ELF-1 (cell line): ENCODE measurements around the gene FAM3B.

Experiments
- DNase-seq: peaks from one replicate; pipeline ENCODE4 v3.0.0-alpha.2; 2016; ENCODE audit warnings: low read depth, low spot score

FAM3B gene

DNA sequence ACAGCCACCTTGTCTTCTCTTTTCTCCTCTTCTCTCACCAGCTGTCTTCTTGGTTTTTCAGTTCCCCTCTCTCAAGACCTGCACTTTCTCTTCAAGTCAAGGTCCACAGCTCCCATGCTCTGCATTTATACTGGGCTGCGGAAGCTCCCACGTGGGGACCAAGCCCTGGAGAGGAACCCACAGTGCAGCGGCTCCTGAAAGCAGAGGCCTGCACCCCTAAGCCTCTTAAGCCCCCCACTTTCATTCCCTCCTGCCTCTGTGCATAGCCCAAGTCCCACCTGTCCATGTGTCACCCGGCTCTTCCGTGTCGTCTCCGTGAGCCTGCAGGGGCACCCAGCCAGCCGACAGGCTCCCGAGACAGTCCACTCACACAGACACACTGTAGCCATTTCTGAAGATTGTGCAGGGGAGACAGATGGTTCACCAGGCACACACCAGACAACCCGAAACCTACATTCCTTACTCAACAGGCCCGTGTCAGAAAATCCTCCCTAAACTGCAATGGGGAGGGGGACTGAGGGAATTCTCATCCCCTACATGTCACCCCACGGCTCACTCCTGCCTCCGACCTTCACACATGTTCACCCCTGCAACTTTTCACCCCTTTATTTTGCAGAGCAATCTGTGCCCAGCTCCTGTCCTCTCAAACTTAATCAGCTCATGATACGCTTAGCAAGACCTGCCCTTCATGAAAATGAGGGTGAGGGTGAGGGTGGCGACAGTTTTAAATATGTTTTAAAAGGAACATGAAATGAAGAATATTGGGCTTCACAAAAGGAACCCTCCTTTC lies 51.5 kb downstream of the FAM3B start:
- no peak for DNase-seq

- no peak for DNase-seq
These were observed 52.1 kb downstream of the FAM3B start for GRCh38 chr21:41368735-41369104.

GRCh38 chr21:41369105-41369919 lies 52.7 kb downstream of the FAM3B start:
- peak; percentile 64 for DNase-seq

DNA sequence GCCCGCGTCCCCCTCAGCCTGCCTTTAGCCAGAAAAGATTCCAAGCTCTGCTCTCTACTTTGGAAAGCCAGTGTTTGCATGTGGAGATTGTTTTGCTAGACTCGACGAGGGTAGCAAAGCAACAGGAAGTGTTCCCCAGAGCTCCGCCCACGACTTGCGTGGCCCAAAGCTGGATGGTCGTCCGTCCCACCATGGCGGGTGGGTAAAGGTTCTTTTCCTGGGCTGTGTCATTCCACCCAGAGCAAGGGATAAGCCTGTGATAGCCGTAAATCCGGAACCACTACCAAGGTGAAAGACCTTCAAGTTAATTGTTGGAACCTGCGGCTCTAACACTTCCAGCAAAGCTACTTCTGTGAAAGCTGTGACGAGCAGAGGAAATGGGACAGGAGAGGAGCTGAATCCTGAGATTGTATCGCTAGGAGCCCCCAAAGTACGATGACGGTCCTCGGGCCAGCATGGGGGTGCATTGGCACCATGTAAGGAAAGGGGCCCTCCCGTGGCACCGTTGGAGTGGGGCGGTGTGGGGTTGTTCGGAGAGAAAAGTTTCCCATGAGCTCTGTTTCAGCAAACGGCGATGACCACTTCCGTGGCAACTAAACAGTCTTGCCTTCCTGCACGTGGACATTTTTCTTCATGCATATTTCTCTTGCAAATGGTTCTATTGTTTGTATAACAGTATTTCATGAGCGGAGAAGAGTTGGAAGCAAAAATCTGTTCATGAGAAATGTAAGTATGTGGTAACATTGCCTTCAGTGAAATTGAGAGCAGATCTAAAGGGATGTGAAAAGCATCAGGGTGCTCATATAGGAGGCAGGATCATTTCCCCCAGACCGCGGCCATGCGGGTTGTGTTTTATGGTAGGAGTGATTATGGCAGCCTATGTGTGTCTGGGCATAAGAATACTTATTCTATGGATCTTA lies 53.6 kb downstream of the FAM3B start:
- no peak for DNase-seq

DNA sequence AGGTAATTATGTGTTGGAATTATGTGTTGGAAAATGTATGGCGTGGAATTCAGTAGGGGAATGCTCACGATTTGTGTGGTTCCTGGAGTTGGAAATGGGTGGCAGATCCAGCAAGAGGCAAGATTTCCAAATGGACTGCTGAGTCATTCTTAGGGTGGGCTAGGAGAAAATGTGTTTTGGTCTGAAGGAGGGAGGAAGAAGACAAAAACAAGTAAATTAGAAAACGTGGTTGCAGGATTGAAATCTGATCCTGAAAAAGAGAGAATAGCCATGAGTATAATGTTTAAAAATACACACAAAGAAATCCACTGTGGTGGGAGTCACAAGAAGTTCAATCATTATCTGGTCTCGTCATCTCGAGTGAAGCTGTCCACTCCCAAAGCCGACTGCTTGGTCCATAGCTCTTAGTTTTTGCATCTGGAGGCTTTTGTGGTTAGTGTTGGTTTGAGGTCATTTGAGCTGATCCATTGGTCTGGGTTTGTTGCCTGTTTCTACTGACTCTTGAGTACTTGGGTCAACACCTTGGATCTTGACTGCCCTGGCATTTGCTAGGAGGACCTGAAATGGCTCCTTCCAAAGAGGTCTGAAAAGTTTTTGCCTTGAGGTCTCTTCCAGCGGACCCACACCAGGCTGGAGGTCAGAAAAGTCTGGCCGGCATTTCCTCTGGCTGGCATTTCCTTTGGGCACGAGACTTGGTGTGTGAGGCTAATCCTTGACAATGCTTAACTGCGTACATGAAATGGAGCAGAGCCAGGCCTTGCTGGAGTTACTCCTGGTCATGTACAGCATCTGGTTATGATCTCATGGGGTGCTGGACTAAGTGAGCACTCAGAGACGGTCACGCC lies 54.5 kb downstream of the FAM3B start:
- DNase-seq = no peak

DNA sequence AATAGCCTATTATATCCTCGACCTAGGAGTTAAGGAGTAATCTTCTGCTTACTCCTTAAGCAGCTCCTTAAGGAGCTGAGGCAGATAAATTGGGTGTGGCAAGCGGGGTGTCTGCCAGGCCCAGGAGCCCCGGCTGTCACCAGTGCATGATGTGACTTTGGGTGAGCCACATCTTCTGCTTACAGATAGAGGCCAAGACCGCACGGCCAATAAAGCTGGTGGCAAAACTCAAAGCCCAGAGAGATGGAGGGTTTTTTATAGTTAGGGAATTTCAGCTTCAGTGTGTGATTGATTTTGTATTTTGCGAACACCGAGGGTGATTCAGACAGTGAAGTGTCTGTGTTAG lies 55.1 kb downstream of the FAM3B start:
- DNase-seq = no peak

DNA sequence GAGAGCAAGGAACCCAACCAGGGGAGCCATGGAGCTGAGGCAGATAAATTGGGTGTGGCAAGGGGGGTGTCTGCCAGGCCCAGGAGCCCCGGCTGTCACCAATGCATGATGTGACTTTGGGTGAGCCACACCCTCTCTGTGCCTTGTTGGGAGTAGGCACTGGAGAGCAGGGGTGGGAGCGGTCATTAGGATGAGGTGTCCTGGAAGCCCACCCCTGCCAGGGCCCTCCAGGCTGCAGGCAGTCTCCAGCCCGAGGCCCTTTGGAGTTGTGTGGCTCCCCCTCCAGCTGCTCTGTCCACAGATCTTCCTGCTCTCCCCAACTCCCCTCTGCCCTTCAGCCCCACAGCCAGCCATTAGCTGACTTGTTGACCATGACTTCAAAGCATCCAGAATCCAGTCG lies 56.7 kb downstream of the FAM3B start:
- no peak for DNase-seq

GRCh38 chr21:41373763-41374162 lies 57.2 kb downstream of the FAM3B start:
- no peak for DNase-seq

DNA sequence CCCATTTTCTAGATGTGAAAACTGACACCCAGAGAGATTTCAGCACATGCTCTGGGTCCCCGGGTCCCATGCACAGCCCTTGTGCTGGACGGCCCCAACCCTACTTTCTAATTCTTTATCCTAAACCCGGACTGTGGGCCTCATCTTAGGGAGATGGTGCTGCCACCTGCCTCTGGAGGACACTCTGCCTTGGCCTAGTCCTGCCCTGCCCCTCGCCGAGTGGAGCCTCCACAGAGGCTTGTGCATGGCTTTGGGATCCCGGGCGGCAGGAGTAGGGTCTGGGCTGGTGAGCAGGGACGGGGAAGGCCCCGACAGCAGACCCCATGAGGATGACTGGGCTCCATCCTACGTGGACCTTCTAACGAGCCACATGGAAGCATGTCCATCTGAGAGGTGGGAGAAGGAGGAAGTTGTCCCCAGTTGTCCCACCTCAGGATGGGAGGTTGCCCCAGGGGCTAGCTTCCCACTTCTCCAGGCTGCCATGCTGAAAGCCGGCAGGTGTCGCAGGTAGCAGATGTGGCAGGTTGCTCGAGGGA lies 57.6 kb downstream of the FAM3B start:
- no peak for DNase-seq

DNA sequence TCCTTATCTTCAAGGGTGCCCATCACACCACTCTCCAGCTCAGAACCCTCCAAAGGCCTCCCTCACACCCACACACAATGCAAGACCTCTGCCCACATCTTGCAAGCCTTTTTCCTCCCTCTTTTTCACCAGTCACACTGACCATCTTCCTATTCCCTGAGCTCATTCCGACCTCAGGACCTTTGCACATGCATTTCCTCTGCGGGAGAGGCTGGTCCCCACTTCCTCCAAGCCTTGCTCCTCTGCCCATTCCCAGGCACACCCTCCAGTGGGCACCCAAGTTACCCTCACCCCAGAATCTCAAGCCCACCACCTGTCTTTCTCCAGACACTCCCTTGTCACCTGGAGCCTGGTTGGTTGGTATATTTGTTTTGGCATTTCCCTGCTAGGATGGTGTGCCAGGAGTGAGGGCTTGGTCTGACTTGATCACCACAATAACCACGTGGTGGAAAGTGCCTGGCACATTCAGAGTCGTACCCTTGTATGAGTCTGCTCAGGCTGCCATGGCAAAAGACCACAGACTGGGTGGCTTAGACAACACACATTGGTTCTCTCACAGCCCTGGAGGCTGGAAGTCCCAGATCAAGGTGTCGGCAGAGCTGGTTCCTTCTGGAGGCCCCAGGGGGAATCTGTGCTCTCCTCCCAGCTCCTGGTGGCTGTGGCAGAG lies 58.4 kb downstream of the FAM3B start:
- no peak for DNase-seq

- DNase-seq = no peak
These were observed 59.3 kb downstream of the FAM3B start for GRCh38 chr21:41375875-41376274.

GRCh38 chr21:41377715-41378114 lies 61.1 kb downstream of the FAM3B start:
- DNase-seq = peak; percentile 47

DNA sequence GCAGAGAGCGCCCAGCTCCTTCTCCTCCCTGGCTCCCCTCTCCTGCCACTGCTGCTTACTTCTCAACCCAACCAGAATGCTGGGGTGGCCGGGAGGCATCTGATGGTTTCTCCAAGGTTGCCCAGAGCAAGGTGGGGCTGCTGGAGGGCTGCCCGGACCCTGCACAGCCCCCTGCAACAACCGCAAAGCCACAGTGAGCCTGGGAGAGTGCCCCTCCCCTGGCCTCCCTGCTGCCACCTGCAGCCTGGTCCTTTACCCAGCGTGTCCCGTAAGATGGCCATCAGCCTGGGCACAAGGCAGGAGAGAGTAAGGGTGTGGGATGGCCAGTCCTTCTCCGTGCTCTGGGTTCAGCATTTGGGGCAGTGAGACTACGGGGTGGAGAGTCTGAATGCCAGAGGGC lies 62.2 kb downstream of the FAM3B start:
- no peak for DNase-seq

DNA sequence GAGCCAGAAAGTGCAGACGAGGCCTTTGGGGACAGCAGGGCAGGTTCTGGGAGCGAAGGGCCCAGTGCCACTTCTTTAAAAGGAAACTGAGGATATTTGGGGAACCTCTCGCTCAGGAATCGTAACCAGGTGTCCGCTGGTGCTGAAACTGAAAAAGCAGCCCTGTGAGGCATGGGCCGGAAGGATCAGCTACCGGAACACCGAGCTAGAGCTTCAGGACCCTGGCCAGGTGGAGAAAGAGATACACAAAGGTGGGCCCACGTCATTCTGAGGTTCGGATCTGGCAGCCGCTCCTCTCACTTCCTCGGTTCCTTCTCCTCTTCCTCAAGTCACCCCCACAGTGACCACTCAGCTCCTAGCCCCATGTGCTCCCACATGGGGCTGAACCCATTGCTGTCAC lies 63.3 kb downstream of the FAM3B start:
- no peak for DNase-seq

DNA sequence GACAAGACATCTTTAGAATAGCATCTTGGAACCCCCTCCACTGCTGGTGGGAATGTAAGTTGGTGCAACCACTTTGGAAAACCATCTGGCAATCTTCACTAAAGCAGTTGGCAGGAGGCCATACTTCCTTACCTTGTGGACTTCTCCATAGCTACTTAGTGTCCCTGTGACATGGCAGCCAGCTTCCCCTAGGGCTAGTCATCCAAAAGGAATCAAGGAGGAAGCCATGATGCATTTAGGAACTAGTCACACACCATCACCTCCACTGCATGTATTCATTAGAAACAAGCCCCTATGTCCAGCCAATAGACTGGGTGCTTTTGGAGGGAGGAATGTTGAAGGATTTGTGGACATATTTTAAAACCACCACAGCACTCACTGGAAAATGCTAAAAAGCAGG lies 65.1 kb downstream of the FAM3B start:
- no peak for DNase-seq

GRCh38 chr21:41387042-41387819 lies 70.6 kb downstream of the FAM3B start:
- no peak for DNase-seq

- no peak for DNase-seq
These were observed 71.2 kb downstream of the FAM3B start for GRCh38 chr21:41387824-41388223.

DNA sequence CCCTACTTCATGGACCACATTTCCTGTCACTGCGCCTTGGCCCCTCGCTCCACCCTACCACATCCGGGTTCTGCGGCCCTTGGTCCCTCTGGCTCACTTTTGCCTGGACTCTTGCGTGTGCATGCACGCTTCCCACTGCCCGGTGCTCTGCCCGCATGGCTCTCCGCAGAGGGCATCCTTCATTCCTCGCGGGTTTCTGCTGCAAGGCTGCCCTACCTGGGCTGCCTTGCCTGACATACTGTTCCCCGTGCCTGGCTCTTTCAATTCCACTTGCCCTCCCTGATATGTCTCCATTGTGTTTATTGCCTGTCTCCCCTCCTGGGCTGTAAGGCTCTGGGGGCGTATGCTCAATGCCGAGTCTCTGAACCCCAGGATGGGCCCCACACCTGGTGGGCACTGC lies 71.7 kb downstream of the FAM3B start:
- DNase-seq = no peak

DNA sequence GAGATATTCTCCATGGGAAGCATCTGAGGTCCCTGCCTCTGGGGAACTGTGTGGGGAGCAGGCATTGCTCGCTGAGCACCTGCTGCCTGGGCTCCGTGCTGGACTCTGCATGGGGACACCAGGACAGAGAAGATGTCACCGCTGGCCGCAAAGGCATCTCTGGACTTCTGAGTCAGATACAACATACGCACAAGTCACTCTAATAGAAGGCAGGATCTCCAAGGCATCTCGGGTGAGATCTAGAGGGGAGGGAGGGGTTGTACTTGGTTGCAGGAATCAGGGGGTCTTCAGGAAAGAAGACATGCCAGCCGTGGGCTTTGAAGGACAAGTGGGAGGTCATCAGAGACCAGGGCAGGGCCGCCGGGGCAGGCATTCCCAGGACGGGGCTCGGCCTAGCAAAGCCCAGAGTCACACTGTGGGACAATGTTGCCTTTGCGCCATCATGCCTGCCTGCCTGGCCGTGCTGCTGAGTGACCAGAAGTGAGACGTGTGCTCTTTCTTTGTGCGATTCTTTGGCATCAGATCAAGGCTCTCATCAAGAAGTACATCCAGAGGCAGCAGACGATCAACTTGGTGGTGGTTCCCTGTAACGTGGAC lies 73.5 kb downstream of the FAM3B start:
- DNase-seq = no peak
